ENCODE results near the gene LGALSL.

The LGALSL gene

DNA sequence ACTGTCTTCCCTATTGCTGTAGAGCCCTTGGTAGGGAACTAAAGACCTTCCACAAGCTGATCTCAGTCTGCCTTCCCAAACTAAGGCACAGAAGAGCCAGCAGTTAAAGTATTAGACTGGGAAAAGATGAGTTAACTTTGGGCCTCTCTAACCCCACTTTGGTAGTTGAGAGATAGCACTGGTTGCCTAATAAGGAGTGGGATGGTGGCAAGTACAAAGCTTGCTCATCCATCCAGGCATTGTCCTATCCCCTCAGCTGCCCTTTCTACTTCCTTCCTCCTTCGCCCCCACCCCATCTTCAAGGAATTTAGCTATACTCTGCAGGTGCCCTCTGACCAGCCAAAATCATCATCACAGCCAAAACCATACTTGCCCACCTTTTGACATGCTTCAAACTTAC, 48.0 kb downstream of the LGALSL start:
- DNase-seq: no peak

DNA sequence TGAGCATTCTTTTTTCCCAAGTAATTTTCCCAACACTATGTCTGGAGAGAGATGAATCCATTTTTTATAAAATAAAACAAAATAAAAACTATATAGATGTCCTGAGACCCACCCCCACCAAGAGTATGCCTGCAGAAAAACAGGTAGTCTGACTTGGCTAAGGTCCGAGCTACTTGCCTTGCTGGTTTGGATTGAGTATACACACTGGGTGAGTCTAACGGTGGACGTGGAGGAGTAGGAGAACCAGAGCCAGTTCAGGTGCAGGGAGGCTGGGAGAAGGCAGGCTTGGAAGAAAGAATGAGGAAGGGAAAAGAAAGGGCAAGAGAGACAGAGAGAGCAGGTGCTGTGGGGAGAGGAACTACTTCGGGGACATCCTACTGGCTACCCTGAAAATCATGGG, 48.9 kb downstream of the LGALSL start:
- DNase-seq: no peak

DNA sequence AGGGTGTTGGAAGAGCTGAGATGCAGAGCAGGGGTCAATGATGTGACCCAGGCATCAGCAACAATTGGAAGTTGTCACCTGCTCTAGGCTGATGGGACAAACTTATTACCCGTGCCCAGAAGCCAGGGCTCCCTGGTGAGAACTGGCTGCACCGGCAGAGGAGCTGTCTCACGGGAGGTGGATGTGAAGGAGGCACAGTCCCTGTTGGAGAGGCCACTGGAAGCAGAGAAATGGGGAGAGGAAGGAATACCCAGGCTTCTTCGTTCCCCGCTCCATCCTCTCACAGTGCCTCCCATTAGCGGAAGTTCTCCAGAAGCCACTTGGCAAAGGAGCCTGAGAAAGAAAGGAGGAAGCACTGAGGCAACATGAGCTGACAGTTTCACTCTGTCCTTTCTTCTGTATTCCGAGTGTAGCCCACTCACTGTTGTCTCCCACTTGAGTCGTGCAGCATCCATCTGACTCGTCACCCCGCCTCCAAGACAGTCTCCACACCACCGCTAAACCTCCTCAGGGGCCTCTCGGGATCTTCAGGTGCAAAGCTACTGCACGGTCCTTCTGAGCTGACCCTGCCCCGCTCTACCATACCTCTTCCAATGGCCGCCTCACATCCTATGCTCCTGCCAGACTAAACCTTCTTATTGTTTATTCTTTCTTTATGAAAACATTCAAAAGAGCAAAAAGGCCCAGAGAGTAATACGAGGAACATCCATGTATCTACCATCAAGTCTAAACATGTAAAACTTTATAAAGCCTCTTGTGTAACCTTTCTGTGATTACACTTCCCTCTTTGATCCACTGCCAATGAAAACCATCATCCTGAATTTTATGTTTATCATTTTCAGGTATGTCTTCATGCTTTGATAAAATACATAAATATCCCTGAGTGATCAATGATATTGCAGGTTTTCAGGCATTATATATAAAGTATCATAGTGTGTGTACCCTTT, 51.1 kb downstream of the LGALSL start:
- no peak for DNase-seq

DNA sequence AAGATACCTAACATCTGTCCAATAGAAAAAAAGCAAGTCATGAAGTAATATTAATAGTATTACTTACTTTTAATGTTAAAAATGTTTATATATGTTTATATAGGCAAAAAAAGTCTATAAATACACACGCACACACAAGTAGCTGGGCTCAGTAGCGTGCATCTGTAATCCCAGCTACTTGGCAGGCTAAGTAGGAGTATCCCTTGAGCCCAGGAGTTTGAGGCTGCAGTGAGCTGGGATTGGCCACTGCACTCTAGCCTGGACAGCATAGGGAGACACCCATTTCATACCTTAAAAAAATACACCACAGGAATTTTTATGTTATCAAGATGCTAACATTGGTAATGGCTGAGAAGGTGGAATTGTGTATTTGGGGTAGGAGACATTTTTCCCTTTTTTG, 52.7 kb downstream of the LGALSL start:
- DNase-seq: no peak

All from fibroblast of skin of scalp (primary cell).